ENCODE data around the gene SLC47A1.

The SLC47A1 gene

GRCh38 chr17:19619705-19620325 is 86.2 kb downstream of the SLC47A1 start:
- no peak for TF ChIP-seq CTCF (IDR thresholded peaks at IDR 0.05; ENCODE audit: borderline replicate concordance, control extremely low read depth, extremely low read depth, insufficient read depth, missing control alignments)
- in situ Hi-C loops (cut with MboI; ENCODE audit: low sequenced_read_pairs, unreplicated experiment): no loop called here
- DNase-seq (ENCODE audit: low spot score): no peak

GRCh38 chr17:19621697-19622096 is 88.0 kb downstream of the SLC47A1 start:
- DNase-seq (ENCODE audit: low spot score): no peak
- TF ChIP-seq CTCF (IDR thresholded peaks at IDR 0.05; ENCODE audit: borderline replicate concordance, control extremely low read depth, extremely low read depth, insufficient read depth, missing control alignments): no peak
- in situ Hi-C loops (cut with MboI; ENCODE audit: low sequenced_read_pairs, unreplicated experiment): no loop called here

GRCh38 chr17:19626079-19626478 is 92.4 kb downstream of the SLC47A1 start:
- DNase-seq (ENCODE audit: low spot score): no peak
- in situ Hi-C loops (cut with MboI; ENCODE audit: low sequenced_read_pairs, unreplicated experiment): no loop called here
- TF ChIP-seq CTCF (IDR thresholded peaks at IDR 0.05; ENCODE audit: borderline replicate concordance, control extremely low read depth, extremely low read depth, insufficient read depth, missing control alignments): no peak
